Astrocyte (in vitro differentiated cells and primary cell): Measurements from ENCODE around the gene MYO5A. TPM values are rescaled to one million over a fixed set of nuclear protein-coding genes. Genes with fewer than 3 reads are reported as not detected.
A peak's percentile ranks its signal among the peaks of the same experiment; 100 is the strongest.

Source experiments
- DNase-seq: peaks from one replicate; pipeline ENCODE4 v3.0.0-alpha.2; 2010; ENCODE audit warnings: low read depth
- FAIRE-seq: peaks from 2 replicates; lab custom pipeline; 2011; peaks lifted over from hg19 to GRCh38; lab: Jason Lieb, UNC
- H2AFZ ChIP-seq: 2 replicates; pipeline ENCODE4 v1.6.0; 2012; ENCODE audit warnings: low read depth, low read length, inconsistent platforms
- H3K27ac ChIP-seq: 2 replicates; pipeline ENCODE4 v1.5.1; 2011; ENCODE audit warnings: low read depth, low read length, inconsistent platforms
- H3K27me3 ChIP-seq: 2 replicates; pipeline ENCODE4 v1.6.0; 2011; ENCODE audit warnings: low read length, inconsistent platforms; ENCODE audit not compliant: insufficient read depth
- H3K36me3 ChIP-seq: 2 replicates; pipeline ENCODE4 v1.5.1; 2011; ENCODE audit warnings: low read length, inconsistent platforms; ENCODE audit not compliant: insufficient read depth
- H3K4me1 ChIP-seq: 2 replicates; pipeline ENCODE4 v1.5.1; 2011; ENCODE audit warnings: low read length, inconsistent platforms; ENCODE audit not compliant: insufficient read depth
- H3K4me2 ChIP-seq: 2 replicates; pipeline ENCODE4 v1.6.0; 2012; ENCODE audit warnings: low read length, inconsistent platforms
- H3K4me3 ChIP-seq: 2 replicates; pipeline ENCODE4 v1.5.1; 2011; ENCODE audit warnings: low read depth, mild to moderate bottlenecking, low read length, inconsistent platforms; ENCODE audit not compliant: insufficient read depth
- H3K79me2 ChIP-seq: 2 replicates; pipeline ENCODE4 v1.6.0; 2012; ENCODE audit warnings: mild to moderate bottlenecking, low read length, inconsistent platforms; ENCODE audit not compliant: insufficient read depth
- H3K9ac ChIP-seq: 2 replicates; pipeline ENCODE4 v1.6.0; 2012; ENCODE audit warnings: mild to moderate bottlenecking, low read length, inconsistent platforms
- H3K9me3 ChIP-seq: 2 replicates; pipeline ENCODE4 v1.5.1; 2012; ENCODE audit warnings: low read depth, mild to moderate bottlenecking, low read length, inconsistent platforms; ENCODE audit not compliant: insufficient read depth
- H4K20me1 ChIP-seq: 2 replicates; pipeline ENCODE4 v1.6.0; 2012; ENCODE audit warnings: low read length, inconsistent platforms; ENCODE audit not compliant: insufficient read depth
- H3K27ac Mint-ChIP-seq: one replicate; pipeline ENCODE4 v1.8.0; 2021; ENCODE audit warnings: mild to moderate bottlenecking, mixed read lengths; ENCODE audit not compliant: unreplicated experiment
- H3K27me3 Mint-ChIP-seq: one replicate; pipeline ENCODE4 v1.8.0; 2021; ENCODE audit warnings: low read depth, mixed read lengths; ENCODE audit not compliant: unreplicated experiment
- H3K36me3 Mint-ChIP-seq: one replicate; pipeline ENCODE4 v1.8.0; 2021; ENCODE audit warnings: low read depth, mixed read lengths; ENCODE audit not compliant: unreplicated experiment
- H3K4me1 Mint-ChIP-seq: one replicate; pipeline ENCODE4 v1.8.0; 2021; ENCODE audit warnings: low read depth, mixed read lengths; ENCODE audit not compliant: unreplicated experiment
- H3K4me3 Mint-ChIP-seq: one replicate; pipeline ENCODE4 v1.8.0; 2021; ENCODE audit warnings: mild to moderate bottlenecking, moderate library complexity, mixed read lengths; ENCODE audit not compliant: unreplicated experiment
- H3K9me3 Mint-ChIP-seq: one replicate; pipeline ENCODE4 v1.8.0; 2021; ENCODE audit warnings: mild to moderate bottlenecking, mixed read lengths; ENCODE audit not compliant: unreplicated experiment
- CTCF ChIP-seq: IDR thresholded peaks from 2 replicates; pipeline ENCODE4 v1.5.1; 2011; ENCODE audit warnings: low read depth, mild to moderate bottlenecking, inconsistent platforms, low read length, moderate library complexity; ENCODE audit not compliant: insufficient read depth
- EZH2 ChIP-seq: IDR thresholded peaks from 2 replicates; pipeline ENCODE4 v1.6.1; 2012; ENCODE audit warnings: mild to moderate bottlenecking, low read length, inconsistent platforms; ENCODE audit not compliant: insufficient read depth
- total RNA-seq: library from RNA; stranded (reverse); gene quantifications from 2 replicates; pipeline ENCODE4 v1.2.1, GENCODE V29; 2021

Gene MYO5A
- total RNA-seq, 1 donor from 2014 or later: 47.6 TPM

- H4K20me1 ChIP-seq: no peaks in the 10 kb centered on the region
- H3K36me3 ChIP-seq: no peaks in the 10 kb centered on the region
- H3K9me3 ChIP-seq: no peaks in the 10 kb centered on the region
- DNase-seq (no peak), FAIRE-seq (no peak)
- TF ChIP-seq EZH2 (no peak), CTCF (no peak)
- Mint-ChIP-seq H3K4me1 (peaks cover 17% of the 10 kb centered on the region), H3K36me3 (peaks cover 5% of the 10 kb centered on the region), H3K27me3 (peaks cover 2% of the 10 kb centered on the region), H3K4me3 (no peak overlapping the region), H3K27ac (no peak overlapping the region), H3K9me3 (no peaks in the 10 kb centered on the region)
- H3K4me3 ChIP-seq: no peak overlapping the region
- no peak overlapping the region for H2AFZ ChIP-seq
- no peaks in the 10 kb centered on the region for H3K27me3 ChIP-seq
- H3K4me1 ChIP-seq: peaks cover 17% of the 10 kb centered on the region
- H3K4me2 ChIP-seq: no peak overlapping the region
- H3K79me2 ChIP-seq: no peaks in the 10 kb centered on the region
- H3K9ac ChIP-seq: no peak overlapping the region
- no peak overlapping the region for H3K27ac ChIP-seq
These were observed 265.0 kb downstream of the MYO5A start for GRCh38 chr15:52263563-52264282.

GRCh38 chr15:52262364-52262763, 266.3 kb downstream of the MYO5A start:
- H2AFZ ChIP-seq: peak overlapping the region; percentile 59
- TF ChIP-seq EZH2 (no peak), CTCF (no peak)
- peaks cover 17% of the 10 kb centered on the region for H3K4me1 ChIP-seq
- no peaks in the 10 kb centered on the region for H3K9me3 ChIP-seq
- peak overlapping the region; percentile 72 for H3K4me2 ChIP-seq
- no peaks in the 10 kb centered on the region for H3K36me3 ChIP-seq
- Mint-ChIP-seq H3K9me3 (no peaks in the 10 kb centered on the region), H3K36me3 (peaks cover 5% of the 10 kb centered on the region), H3K4me1 (peaks cover 17% of the 10 kb centered on the region), H3K27me3 (peaks cover 2% of the 10 kb centered on the region), H3K4me3 (no peak overlapping the region), H3K27ac (peak overlapping the region; percentile 90)
- no peak overlapping the region for H3K9ac ChIP-seq
- no peaks in the 10 kb centered on the region for H4K20me1 ChIP-seq
- H3K27me3 ChIP-seq: no peaks in the 10 kb centered on the region
- peak; percentile 12 for DNase-seq
- H3K4me3 ChIP-seq: no peak overlapping the region
- no peak for FAIRE-seq
- H3K79me2 ChIP-seq: no peaks in the 10 kb centered on the region
- H3K27ac ChIP-seq: peak overlapping the region; percentile 37
